WTC11 (cell line): ENCODE measurements around the gene ARHGAP45. TPM values are rescaled to one million over a fixed set of nuclear protein-coding genes. Genes with fewer than 3 reads are reported as not detected.

Experiments used
- ATAC-seq: fragments of 200-7000 bp; cut with Tn5 transposase; 2 replicates; pipeline ENCODE4 v1.10.0; 2021; ENCODE audit warnings: mild to moderate bottlenecking, moderate library complexity
- CTCF ChIA-PET: fragments of 300-600 bp; sonication (Branson Sonifier 250); formaldehyde crosslinking; loops from one replicate; lab custom pipeline; 2021; ENCODE audit warnings: antibody characterized with exemption; lab: Charles Lee
- POLR2A ChIA-PET: fragments of 350-600 bp; sonication (Branson Sonifier 250); formaldehyde crosslinking; loops from one replicate; lab custom pipeline; 2021; ENCODE audit warnings: antibody characterized with exemption; lab: Charles Lee
- DNase-seq: peaks from one replicate; pipeline ENCODE4 v3.0.0; 2021; ENCODE audit warnings: low spot score
- H3K27ac Mint-ChIP-seq: 2 replicates; pipeline ENCODE4 v1.8.0; 2021; ENCODE audit warnings: mixed read lengths
- H3K27me3 Mint-ChIP-seq: 2 replicates; pipeline ENCODE4 v1.8.0; 2021; ENCODE audit warnings: low read depth, mild to moderate bottlenecking, moderate library complexity, mixed read lengths
- H3K36me3 Mint-ChIP-seq: 2 replicates; pipeline ENCODE4 v1.8.0; 2021; ENCODE audit warnings: mixed read lengths
- H3K4me1 Mint-ChIP-seq: 2 replicates; pipeline ENCODE4 v1.8.0; 2022; ENCODE audit warnings: mixed read lengths
- H3K4me3 Mint-ChIP-seq: 2 replicates; pipeline ENCODE4 v1.8.0; 2021; ENCODE audit warnings: mild to moderate bottlenecking, moderate library complexity, mixed read lengths
- H3K9me3 Mint-ChIP-seq: 2 replicates; pipeline ENCODE4 v1.8.0; 2021; ENCODE audit warnings: mixed read lengths
- CREM ChIP-seq: sonication (generic); formaldehyde crosslinking; IDR thresholded peaks from 2 replicates; pipeline ENCODE4 v1.8.1; 2022; ENCODE audit warnings: mild to moderate bottlenecking, missing genetic modification reagents, moderate library complexity
- ELF4 ChIP-seq: sonication (generic); formaldehyde crosslinking; IDR thresholded peaks from 2 replicates; pipeline ENCODE4 v1.8.1; 2022; ENCODE audit warnings: low read depth, mild to moderate bottlenecking, moderate library complexity, missing genetic modification reagents
- GABPB1 ChIP-seq: sonication (generic); formaldehyde crosslinking; IDR thresholded peaks from 2 replicates; pipeline ENCODE4 v1.8.1; 2023; ENCODE audit warnings: mild to moderate bottlenecking, missing genetic modification reagents
- GRHL2 ChIP-seq: fragments of 250-450 bp; sonication (Bioruptor Pico); IDR thresholded peaks from 2 replicates; pipeline ENCODE4 v1.8.0; 2022; ENCODE audit warnings: mild to moderate bottlenecking, moderate library complexity; ENCODE audit not compliant: insufficient replicate concordance, severe bottlenecking
- HMGXB4 ChIP-seq: sonication (generic); formaldehyde crosslinking; IDR thresholded peaks from 2 replicates; pipeline ENCODE4 v1.8.1; 2023; ENCODE audit warnings: mild to moderate bottlenecking, moderate library complexity, missing genetic modification reagents
- IRF2 ChIP-seq: sonication (generic); formaldehyde crosslinking; IDR thresholded peaks from 2 replicates; pipeline ENCODE4 v1.8.0; 2022; ENCODE audit warnings: low read depth, missing genetic modification reagents, borderline replicate concordance
- SMAD3 ChIP-seq: sonication (generic); formaldehyde crosslinking; IDR thresholded peaks from 2 replicates; pipeline ENCODE4 v1.8.0; 2022; ENCODE audit warnings: missing genetic modification reagents, mild to moderate bottlenecking, borderline replicate concordance
- STAT6 ChIP-seq: sonication (generic); formaldehyde crosslinking; conservative IDR thresholded peaks from 2 replicates; pipeline ENCODE4 v1.8.1; 2023; ENCODE audit warnings: mild to moderate bottlenecking, low read depth, missing genetic modification reagents, moderate library complexity
- USF1 ChIP-seq: sonication (generic); formaldehyde crosslinking; IDR thresholded peaks from 2 replicates; pipeline ENCODE4 v1.8.0; 2022; ENCODE audit warnings: mild to moderate bottlenecking, missing genetic modification reagents
- ZMAT4 ChIP-seq: fragments of 250-450 bp; sonication (Bioruptor Pico); IDR thresholded peaks from 2 replicates; pipeline ENCODE4 v1.9.0; 2021; ENCODE audit warnings: mild to moderate bottlenecking
- ZNF219 ChIP-seq: sonication (generic); formaldehyde crosslinking; IDR thresholded peaks from 2 replicates; pipeline ENCODE4 v1.8.0; 2023; ENCODE audit warnings: missing genetic modification reagents, mild to moderate bottlenecking, borderline replicate concordance
- ZSCAN18 ChIP-seq: fragments of 250-450 bp; sonication (Bioruptor Pico); IDR thresholded peaks from 2 replicates; pipeline ENCODE4 v2.1.2; 2022; ENCODE audit warnings: mild to moderate bottlenecking, moderate library complexity
- total RNA-seq: library from RNA; stranded (reverse); gene quantifications from 3 replicates; pipeline ENCODE4 v1.2.3, GENCODE V29; 2021
- TF ChIP-seq, protein P1 (sequence below): sonication (generic); formaldehyde crosslinking; IDR thresholded peaks from 2 replicates; pipeline ENCODE4 v1.8.1; 2023; ENCODE audit warnings: mild to moderate bottlenecking, missing genetic modification reagents, moderate library complexity
- TF ChIP-seq, protein P2 (sequence below): sonication (generic); formaldehyde crosslinking; IDR thresholded peaks from 2 replicates; pipeline ENCODE4 v1.8.1; 2022; ENCODE audit warnings: mild to moderate bottlenecking, moderate library complexity, missing genetic modification reagents

Gene ARHGAP45
- total RNA-seq, 1 experiment from 2014 or later = 40.9 TPM

DNA sequence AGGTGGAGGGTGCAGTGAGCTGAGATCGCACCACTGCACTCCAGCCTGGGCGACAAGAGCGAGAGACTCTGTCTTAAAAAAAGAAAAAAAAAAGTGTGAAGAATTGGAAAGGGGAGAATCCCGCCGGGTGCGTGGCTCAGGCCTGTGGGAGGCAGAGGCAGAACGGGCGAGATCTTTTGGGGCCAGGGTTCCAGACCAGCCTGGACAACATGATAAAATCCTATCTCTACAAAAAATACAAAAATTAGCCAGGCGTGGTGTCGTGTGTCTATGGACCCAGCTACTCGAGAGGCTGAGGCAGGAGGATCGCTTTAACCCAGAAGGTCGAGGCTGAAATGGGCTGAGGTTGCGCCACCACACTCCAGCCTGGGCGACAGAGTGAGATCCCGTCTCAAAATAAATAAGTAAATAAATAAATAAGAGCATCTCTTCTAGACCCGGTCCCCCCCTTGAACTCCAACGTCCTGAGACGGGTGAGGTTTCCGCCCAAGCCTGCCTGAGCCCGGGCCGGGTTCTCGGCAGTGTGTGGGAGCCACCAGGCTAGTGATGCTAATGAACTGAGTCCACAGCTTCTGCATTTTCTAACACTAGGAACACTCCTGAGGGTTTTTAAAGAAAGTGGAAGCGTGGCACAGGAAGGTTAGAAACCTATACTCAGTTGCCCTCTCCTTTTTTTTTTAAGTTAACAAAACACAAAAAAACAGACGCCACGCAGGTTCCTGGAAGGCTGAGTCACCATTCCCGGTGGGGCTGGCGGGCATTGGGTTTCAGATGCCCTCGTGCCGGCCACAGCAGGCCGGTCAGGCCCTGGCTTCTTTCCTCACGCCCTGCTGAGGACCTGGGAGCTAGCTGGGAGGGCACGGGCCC is 58.9 kb downstream of the ARHGAP45 start:
- Mint-ChIP-seq H3K27me3 (no peaks in the 10 kb centered on the region), H3K27ac (no peak overlapping the region), H3K9me3 (no peaks in the 10 kb centered on the region), H3K36me3 (peaks cover 10% of the 10 kb centered on the region), H3K4me3 (no peak overlapping the region), H3K4me1 (no peaks in the 10 kb centered on the region)
- no peak for ATAC-seq
- DNase-seq = no peak
- POLR2A ChIA-PET = no interaction called here
- TF ChIP-seq IRF2 (CRISPR knock-in tag) (no peak), GRHL2 (no peak), SMAD3 (no peak), CREM (no peak), ZNF219 (CRISPR knock-in tag) (no peak), GABPB1 (CRISPR knock-in tag) (no peak), HMGXB4 (CRISPR knock-in tag) (no peak), USF1 (no peak), ZSCAN18 (no peak), ZMAT4 (CRISPR knock-in tag) (no peak), STAT6 (CRISPR knock-in tag) (no peak), ELF4 (CRISPR knock-in tag) (no peak)
- TF ChIP-seq, protein P1, sequence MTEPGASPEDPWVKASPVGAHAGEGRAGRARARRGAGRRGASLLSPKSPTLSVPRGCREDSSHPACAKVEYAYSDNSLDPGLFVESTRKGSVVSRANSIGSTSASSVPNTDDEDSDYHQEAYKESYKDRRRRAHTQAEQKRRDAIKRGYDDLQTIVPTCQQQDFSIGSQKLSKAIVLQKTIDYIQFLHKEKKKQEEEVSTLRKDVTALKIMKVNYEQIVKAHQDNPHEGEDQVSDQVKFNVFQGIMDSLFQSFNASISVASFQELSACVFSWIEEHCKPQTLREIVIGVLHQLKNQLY (CRISPR knock-in tag) = no peak
- TF ChIP-seq, protein P2, sequence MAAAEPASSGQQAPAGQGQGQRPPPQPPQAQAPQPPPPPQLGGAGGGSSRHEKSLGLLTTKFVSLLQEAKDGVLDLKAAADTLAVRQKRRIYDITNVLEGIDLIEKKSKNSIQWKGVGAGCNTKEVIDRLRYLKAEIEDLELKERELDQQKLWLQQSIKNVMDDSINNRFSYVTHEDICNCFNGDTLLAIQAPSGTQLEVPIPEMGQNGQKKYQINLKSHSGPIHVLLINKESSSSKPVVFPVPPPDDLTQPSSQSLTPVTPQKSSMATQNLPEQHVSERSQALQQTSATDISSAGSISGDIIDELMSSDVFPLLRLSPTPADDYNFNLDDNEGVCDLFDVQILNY (CRISPR knock-in tag) = no peak
- CTCF ChIA-PET = interaction anchor here (0.6 to 1.2 kb wide), 3 partner anchors 105 to 155 kb away, joined by 3 to 6 read pairs (median 5); no protein-coding TSS in a partner anchor
